NCI-H1694 treated with DMSO at 0.1 percent for 48 hours (cell line): ENCODE results near the gene ARRDC4.

Source experiments
- DNase-seq: peaks from one replicate; lab custom pipeline; 2025; lab: John Stamatoyannopoulos, UW

The ARRDC4 gene

DNA sequence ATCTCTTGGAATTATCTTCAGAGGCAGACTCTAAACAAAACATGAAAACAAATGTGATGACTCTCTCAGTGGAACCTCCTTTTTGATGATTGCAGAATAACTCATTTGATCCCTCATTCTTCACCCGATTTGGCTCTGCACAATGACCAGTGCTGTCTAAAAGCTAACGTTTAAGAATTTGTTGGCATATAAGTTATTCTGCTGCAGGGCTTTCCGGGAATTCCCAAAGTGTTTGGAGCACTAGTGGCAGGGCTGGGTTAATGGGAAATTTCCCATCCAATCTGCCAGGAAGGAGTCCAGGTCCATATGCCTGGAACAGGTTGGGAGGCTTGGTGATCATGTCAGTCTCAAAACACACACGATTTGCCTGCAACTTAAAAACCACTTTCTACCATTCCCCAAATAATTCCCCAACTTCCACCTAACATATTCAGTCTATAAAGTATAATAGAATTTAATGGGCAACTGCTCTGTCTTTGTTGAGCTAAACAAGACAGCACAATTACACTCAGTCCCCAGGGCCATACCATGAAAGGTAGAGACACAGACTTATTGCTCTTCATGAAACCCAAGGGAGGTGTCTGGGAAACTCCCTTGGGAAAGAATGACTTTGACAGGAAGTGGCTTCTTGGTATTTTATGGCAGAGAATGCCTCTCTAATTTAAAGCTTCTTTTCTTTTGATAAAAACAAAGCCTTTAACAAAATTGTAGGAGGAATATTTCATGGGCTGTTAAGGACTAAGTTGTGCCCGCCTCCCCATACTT is 38.0 kb downstream of the ARRDC4 start:
- DNase-seq = no peak

DNA sequence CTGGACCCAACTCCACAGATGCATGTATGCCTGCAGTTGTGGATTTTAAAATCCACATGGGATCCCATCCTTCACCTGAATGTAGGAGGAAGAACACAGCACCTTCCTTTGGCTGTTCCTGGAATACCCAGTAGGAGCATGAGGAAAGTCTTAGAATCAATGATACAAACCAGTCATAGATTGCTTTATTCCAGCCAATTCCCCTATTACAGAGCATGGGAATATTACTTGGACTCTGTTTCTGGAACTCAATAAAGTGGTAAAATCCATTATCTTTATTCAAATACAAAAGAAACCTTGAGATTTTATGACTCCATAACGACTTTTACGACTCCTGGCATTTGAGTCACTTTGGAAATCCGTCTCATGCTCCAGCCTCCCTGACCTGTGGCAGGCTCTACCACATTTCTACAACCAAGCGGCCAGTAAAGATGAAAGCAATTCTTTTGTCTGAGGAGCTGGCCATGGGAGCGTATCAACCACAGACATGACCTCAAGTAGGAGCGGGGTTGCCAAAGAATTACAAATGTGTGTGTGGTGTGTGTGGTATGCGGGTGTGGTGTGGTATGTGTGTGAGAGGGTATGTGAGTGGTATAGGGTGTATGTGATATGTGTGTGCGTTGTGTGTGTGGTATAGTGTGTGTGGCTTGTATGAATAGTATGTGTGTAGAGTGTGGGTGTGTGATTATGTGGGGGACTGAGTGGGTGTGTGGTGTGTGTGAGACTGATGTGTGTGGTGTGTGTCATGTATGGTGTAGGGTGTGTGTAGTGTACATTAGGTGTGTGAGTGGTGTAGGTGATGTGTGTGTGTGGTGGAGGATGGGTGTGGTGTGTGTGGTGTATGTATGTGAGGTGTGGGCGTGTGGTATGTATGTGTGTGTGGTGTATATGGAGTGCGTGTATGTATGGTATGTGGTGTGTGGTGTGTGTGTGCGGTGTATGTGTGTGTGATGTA is 40.0 kb downstream of the ARRDC4 start:
- no peak for DNase-seq

DNA sequence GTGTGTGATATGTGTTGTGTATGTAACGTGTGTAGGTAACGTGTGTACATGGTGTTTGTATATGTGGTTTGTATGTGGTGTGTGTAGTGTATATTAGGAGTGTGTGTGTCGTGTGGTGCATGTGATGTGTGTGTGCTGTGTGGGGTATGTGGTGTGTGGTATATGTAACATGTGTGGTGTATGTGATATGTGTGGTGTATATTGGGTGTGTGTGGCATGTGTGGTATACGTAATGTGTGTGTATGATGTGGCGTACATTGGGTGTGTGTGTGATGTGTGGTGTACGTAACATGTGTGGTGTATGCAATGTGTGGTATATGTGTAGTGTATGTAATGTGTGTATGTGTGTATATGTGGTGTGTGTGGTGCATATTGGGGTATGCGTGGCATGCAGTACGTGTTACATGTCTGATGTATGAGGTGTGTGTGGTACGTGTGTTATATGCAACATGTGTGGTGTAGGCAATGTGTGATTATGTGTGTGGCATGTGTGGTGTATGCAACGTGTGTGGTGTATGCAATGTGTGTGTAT is 41.2 kb downstream of the ARRDC4 start:
- DNase-seq = no peak

DNA sequence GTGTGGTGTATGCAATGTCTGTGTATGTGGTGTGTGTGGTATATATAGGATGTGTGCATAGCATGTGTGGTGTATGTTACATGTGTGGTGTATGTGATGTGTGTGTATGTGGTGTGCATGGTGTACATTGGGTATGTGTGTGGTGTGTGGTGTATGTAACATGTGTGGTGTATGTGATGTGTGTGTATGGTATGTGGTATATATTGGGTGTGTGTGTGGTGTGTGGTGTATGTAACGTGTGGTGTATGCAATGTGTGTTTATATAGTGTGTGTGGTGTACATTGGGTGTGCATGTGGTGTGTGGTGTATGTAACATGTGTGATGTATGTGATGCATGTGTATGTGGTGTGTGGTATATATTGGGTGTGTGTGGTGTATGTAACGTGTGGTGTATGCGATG is 41.9 kb downstream of the ARRDC4 start:
- DNase-seq = no peak

- DNase-seq = no peak
These were observed 42.4 kb downstream of the ARRDC4 start for GRCh38 chr15:98002866-98003265.

DNA sequence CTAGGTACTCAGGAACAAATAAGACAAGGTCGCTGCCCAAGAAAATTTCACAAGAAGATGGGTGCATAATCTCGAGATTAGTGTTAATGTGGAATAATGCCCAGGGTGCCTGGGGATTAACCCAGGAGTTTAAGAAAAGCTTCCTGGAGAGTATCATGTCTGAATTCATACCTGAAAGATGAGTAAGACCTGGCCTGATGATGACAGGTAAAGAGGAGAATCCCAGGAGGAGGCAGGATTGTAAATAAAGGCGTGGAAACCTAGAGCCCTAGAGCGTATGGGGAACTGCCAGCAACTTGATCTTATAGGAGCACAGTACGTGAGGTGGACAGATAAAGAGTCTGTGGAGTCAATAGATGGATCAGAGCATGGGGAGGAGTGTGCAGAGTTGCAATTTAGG is 43.0 kb downstream of the ARRDC4 start:
- DNase-seq = no peak

DNA sequence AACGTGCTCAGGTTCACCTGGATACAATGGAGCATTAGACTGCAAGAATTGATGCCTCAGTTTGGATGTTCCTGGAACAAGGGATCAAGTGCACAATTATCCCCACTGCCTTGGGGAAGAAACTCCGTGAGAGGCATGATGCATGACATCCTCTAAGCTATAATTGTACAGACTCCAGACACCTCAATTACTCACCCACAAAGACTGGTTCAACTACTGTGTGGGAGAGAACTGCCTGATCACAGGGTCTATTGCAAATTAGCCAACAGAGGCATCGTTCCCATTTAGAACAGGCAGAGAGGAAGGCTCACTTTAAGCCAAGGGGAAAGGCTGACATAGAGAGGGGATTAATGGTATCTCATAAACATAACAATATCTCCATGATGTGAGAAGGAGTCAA is 43.5 kb downstream of the ARRDC4 start:
- no peak for DNase-seq

- no peak for DNase-seq
These were observed 45.2 kb downstream of the ARRDC4 start for GRCh38 chr15:98005659-98006058.

DNA sequence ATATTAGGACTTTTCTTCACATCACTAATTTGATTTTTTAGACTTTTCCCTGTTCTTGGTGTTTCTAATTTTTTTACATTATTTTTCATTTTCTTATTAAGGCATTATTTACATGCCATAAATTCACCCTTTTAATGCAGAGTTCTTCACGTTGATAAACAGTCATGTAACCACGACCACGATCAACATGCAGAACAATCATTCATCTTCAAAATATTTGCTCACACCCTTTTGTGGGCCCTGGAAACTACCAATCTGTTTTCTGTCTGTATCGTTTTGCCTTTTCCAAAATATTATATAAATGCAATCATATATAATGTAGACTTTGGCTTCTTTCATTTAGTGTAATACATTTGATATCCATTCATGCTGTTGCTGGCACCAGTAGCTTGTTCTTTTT is 48.7 kb downstream of the ARRDC4 start:
- no peak for DNase-seq

DNA sequence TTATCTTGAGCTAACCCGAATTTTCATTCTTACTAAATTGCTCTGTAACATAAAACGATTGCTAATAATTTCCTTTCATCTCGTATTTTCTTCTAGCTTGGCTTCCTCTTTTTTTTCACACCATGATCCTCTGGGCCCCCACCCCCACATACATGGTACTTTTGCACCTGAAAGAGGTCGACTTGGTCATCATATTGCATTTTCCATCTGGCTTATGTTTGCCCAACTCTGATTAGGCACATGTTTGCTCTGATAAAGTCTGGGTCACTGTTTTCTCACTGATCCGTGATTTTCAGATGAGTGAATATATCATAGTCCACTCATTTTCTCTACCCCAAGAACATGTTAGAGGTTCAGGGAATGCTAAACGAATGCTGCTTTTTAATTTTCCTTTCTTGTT is 49.5 kb downstream of the ARRDC4 start:
- DNase-seq = no peak

DNA sequence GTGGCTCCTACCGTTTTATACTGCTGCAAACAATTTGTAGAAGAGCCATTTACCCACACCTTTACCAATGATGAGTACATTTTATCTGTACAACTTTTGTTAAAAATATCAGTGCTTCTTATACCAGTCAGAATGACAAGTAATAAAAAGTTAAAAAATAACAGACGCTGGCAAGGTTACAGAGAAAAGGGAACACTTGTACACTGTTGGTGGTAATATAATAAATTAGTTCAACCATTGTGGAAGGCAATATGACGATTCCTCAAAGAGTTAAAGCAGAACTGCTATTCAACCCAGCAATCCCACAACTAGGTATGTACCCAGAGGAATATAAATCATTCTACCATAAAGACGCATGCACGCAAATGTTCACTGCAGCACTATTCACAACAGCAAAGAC is 51.9 kb downstream of the ARRDC4 start:
- no peak for DNase-seq

DNA sequence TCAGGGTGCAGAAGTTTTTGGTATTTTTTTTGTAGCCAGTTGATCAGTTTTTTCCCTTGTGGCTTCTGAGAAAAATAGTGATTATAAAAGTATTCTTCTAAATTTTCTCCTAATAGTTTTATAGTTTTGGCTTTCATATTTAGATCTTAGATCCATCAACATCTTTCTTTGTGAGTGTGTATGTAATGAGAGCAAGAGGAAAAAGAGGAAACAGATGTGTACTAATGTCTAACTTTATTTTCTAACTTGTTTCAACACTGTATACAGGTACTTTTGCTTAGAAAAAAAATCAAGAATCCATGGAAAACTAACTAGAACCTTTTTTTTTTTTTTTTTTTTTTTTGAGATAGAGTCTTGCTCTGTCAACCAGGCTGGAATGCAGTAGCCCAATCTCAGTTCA is 53.1 kb downstream of the ARRDC4 start:
- DNase-seq = no peak

- DNase-seq = no peak
These were observed 56.9 kb downstream of the ARRDC4 start for GRCh38 chr15:98017150-98017964.

DNA sequence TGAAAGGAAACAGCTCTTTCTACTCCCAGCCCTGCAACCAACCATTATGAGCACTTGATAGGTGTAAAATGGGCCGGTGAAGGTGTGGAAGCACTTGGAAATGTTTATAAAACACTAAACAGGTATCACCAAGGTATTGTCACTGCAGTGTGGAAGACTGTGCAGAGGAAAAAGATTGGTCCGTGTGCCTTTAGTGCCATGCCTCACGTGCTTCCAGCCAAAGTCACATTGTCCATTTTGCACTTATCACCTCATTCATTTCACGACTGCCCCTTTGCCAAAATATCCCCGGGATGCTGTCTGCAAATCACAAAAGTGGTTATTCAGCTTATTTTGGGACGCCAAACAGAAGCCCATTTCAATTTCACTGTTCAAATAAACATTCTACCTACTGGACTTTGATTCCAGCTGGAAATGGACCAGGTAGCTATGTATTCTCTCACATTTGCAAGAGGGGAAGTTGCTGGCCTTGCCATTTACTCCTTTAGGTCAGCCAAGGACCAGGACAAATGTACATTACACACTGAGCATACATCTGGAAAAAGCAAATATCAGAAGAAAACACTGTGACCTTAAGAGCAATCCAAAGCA is 58.4 kb downstream of the ARRDC4 start:
- DNase-seq = no peak
